Measurements from ENCODE around the gene PLA2R1.

GRCh38 chr2:159998243-159998642, 64.2 kb downstream of the PLA2R1 start:
- TF ChIP-seq CTCF (tag by site-specific recombination; IDR thresholded peaks at IDR 0.05) (no peak), ZIC2 (tag by site-specific recombination; IDR thresholded peaks at IDR 0.05) (no peak), ZBTB48 (tag by site-specific recombination; IDR thresholded peaks at IDR 0.05) (no peak), ZNF335 (tag by site-specific recombination; conservative IDR thresholded peaks at IDR 0.05) (no peak), FEZF1 (tag by site-specific recombination; IDR thresholded peaks at IDR 0.05) (no peak), ZNF175 (tag by site-specific recombination; IDR thresholded peaks at IDR 0.05) (no peak), ZFP41 (tag by site-specific recombination; IDR thresholded peaks at IDR 0.05; ENCODE audit: borderline replicate concordance) (no peak)
